Measurements from ENCODE around the gene DBX2.

- TF ChIP-seq, protein P1, sequence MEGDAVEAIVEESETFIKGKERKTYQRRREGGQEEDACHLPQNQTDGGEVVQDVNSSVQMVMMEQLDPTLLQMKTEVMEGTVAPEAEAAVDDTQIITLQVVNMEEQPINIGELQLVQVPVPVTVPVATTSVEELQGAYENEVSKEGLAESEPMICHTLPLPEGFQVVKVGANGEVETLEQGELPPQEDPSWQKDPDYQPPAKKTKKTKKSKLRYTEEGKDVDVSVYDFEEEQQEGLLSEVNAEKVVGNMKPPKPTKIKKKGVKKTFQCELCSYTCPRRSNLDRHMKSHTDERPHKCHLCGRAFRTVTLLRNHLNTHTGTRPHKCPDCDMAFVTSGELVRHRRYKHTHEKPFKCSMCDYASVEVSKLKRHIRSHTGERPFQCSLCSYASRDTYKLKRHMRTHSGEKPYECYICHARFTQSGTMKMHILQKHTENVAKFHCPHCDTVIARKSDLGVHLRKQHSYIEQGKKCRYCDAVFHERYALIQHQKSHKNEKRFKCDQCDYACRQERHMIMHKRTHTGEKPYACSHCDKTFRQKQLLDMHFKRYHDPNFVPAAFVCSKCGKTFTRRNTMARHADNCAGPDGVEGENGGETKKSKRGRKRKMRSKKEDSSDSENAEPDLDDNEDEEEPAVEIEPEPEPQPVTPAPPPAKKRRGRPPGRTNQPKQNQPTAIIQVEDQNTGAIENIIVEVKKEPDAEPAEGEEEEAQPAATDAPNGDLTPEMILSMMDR (conservative IDR thresholded peaks at IDR 0.05), result peak; percentile 77
- no peak for TF ChIP-seq ZFX (IDR thresholded peaks at IDR 0.05)
These were observed 78.0 kb downstream of the DBX2 start for GRCh38 chr12:44972746-44973421.

All from C4-2B (cell line).